C4-2B (cell line): ENCODE data around the gene TTC23.

Experiments
- CTCF ChIP-seq: fragments of 450-650 bp; conservative IDR thresholded peaks from 2 replicates; pipeline ENCODE4 v1.5.1; 2017; ENCODE audit warnings: mild to moderate bottlenecking
- ZFX ChIP-seq: fragments of 450-650 bp; IDR thresholded peaks from 2 replicates; pipeline ENCODE4 v1.6.1; 2017

- TF ChIP-seq CTCF: no peak
- TF ChIP-seq ZFX: no peak
Observed at GRCh38 chr15:99096173-99096893, 153.0 kb downstream of the TTC23 start.
